Stimulated activated CD8-positive, alpha-beta memory T cell treated with anti-CD3 and anti-CD28 coated beads, Interleukin-15, amount 100 ng/mL, for 1 hour (primary cell): ENCODE data around the gene MMP23B.
A peak's percentile ranks its signal among the peaks of the same experiment; 100 is the strongest.

ENCODE experiments used
- DNase-seq: peaks from one replicate; pipeline ENCODE4 v3.0.0-alpha.2; 2020; ENCODE audit warnings: low read depth

The MMP23B gene

DNA sequence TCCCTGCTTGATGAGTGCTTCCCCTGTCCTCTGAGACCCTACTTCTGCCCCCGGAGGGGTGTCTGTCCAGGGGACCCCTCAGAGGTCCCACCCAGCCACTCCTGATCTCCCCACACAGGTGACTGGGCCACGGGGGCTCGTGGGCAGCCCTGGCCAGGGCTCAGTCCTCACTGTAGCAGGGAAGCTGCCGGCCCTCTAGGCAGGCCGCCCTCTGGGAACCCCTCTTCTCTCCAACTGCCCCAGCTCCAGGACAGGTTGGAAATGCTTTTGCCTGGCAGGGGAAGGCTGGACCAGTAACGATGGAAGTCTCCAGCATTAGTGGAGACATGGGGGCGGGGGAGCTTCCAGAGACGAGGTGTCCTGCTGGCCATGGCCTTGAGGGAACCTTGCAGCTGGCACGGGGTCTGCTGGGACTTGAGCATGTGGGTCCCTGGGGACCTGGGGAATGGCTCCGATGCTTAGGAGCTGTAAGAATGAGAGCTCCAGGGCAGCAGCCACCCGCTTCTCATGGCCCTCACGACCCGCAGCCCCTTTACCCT, 28.9 kb upstream of the MMP23B start:
- DNase-seq, result no peak

DNA sequence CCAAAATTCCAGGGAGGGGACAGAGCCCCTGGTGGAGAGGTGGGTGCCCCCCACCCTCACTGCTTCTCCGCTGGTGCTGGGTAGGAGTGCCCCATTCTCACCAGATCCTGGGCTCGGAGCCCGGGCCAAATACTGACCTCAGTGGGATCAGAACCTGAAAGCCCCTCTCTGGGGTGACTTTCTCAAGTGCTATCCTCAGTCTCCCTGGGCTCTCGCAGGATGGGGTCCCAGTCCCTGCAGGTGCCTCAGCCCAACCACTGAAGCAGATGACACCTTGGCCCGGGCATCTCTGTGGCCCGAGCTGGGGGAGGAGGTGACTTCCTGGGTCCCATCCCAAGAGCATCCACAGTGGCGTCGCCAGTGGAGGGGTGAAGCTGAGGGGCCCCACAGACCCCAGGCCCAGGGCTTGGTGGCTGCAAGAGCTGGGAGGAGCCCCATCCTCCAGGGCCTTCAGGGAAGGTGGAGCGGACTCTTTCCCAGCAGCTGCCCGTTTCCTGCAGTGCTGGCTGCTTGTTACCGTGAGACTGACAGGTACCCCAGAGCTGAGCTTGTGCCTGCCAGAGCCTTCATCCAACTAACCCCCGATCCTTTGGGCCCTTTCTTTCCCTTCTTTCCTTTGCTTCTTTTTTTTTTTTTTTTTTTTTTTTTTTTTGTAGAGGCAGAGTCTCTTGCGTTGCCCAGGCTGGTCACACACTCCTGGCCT, 28.2 kb upstream of the MMP23B start:
- no peak for DNase-seq

DNA sequence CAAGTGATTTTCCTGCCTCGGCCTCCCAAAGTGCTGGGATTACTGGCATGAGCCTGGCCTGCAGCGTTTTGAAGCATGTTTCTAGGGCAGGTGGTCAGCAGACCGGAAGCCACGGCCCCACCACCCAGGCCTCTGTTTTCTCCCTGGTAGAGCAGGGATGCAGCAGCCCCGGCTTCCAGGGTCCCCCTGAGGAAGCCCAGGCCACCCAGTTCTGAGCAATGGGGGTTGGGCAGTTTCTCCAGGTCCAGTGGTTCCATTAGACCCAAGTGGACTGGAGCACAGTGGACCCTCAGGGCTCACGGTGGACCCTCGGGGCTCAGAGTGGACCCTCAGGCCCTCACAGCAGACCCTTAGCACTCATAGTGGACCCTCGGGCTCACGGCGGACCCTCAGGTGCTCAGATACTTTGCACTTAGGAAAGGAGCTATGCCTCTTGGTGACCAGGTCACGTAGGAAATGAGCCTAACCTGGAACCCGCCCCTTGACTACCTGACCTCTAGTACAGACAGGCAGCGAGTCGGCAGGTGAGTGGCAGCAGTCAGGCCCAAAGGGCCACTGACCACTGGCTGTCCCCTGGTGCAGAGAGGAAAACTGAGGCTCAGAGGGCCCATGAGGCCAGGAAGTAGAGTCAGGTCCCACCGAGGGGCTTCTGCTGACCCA, 27.5 kb upstream of the MMP23B start:
- no peak for DNase-seq

DNA sequence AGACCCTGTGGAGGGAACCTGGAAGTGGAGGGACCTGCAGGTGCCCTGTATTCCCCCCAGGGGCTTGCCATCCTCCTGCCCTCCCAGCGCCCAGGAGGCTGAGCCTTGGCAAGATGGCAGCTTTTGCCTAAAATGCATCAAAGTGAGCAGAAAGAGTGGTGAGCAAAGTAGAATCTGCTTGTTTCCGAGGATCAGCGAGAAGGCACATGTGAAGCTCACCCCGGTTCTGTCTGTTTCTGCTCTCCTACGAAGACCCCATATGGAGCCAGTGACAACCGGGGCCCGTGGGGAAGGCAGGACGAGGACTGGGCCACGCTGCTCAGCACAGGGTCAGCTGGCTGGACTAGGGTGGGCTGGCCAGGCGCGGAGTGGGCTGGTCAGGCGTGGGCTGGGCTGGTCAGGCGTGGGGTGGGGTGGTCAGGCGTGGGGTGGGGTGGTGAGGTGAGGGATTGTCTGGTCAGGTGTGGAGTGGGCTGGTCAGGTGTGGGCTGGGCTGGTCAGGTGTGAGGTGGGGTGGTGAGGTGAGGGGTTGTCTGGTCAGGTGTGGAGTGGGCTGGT, 26.9 kb upstream of the MMP23B start:
- DNase-seq, result no peak

DNA sequence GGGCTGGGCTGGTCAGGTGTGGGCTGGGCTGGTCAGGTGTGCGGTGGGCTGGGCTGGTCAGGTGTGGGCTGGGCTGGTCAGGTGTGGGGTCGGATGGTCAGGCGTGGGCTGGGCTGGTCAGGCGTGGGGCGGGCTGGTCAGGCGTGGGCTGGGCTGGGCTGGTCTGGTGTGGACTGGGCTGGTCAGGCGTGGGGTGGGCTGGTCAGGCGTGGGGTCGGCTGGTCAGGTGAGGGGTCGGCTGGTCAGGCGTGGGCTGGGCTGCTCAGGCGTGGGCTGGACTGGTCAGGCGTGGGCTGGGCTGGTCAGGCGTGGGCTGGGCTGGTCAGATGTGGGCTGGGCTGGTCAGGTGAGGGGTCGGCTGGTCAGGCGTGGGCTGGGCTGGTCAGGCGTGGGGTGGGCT, 26.2 kb upstream of the MMP23B start:
- DNase-seq, result no peak

GRCh38 chr1:1606232-1606631, 25.7 kb upstream of the MMP23B start:
- DNase-seq, result no peak

DNA sequence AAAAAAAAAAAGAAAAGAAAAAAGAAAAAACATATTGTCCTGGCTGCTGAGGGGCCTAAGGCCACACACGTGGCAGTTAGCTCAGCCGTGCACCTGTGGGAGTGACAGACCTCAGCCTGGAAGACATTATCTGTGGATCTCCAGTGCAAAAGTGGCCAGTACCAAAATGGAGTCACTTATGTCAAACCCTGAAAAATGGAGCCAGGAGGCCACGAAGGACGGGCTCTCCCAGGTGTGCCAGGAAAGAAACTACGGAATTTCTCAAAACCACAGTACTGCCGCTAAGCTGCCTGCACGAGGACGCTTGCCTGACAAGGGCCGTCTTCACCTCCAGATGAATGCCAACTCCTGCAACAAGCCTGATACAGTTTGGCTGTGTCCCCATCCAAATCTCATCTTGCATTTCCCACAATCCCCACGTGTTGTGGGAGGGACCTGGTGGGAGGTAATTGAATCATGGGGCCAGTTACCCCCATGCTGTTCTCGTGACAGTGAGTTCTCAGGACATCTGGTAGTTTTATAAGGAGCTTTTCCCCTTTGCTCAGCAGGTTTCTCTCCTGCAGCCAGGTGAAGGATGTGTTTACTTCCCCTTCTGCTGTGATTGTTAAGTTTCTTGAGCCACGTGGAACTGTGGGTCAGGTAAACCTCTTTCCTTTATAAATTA, 22.0 kb upstream of the MMP23B start:
- DNase-seq, result no peak

DNA sequence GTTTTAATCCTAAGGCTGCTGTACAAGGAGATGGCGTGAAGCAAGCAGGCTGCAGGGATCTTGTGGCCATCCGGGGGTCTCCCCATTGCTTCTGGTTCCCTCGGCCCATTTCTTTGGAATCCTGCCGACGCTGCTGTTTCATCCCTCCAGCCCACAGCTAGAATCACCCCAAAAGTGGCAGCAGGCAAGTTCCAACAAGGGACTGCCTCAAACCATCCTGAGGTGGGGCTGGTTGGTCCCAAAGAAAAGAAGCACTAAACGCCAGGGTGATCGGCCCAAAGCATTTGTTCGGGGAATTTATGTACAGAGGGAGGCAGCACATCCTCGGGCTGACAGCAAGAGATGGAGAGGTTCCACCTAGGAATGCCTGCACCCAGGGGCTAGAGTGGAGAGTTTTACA, 21.2 kb upstream of the MMP23B start:
- DNase-seq, result no peak

DNA sequence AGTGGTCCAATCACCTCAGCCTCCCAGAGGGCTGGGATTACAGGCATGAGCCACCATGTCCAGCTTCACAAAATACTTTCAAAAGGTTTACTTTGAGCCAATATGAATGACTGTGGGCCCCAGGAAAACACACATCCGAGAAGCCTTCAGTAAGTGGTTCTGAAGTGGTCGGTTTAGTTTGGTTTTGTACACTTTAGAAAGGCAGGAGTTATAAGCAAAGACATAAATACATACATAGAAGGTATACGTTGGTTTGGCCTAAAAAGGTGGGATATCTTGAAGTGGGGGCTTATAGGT, 19.9 kb upstream of the MMP23B start:
- no peak for DNase-seq

DNA sequence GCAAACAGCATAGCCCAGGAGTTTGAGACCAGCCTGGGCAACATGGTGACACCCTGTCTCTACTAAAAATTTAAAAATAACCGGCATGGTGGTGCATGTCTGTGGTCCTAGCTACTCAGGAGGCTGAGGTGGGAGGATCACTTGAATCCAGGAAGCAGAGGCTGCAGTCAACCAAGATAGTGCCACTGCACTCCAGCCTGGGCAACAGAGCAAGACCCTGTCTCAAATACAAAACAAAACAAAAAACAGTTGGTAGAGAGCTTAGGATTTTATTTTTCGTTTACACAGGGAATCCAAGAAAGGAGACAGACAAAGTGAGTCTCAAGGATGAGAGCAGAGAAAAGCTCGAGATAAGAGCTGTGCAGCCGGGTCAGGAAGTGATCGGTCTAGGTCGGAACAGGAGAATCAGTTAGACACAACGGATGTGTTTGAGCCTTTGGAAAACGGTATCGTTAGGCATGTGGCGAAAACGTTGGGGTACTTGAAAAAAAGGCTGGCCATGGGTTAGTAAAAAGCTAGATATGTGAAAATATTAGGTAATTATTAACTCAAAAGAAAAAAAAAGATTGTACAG, 18.4 kb upstream of the MMP23B start:
- DNase-seq, result no peak

DNA sequence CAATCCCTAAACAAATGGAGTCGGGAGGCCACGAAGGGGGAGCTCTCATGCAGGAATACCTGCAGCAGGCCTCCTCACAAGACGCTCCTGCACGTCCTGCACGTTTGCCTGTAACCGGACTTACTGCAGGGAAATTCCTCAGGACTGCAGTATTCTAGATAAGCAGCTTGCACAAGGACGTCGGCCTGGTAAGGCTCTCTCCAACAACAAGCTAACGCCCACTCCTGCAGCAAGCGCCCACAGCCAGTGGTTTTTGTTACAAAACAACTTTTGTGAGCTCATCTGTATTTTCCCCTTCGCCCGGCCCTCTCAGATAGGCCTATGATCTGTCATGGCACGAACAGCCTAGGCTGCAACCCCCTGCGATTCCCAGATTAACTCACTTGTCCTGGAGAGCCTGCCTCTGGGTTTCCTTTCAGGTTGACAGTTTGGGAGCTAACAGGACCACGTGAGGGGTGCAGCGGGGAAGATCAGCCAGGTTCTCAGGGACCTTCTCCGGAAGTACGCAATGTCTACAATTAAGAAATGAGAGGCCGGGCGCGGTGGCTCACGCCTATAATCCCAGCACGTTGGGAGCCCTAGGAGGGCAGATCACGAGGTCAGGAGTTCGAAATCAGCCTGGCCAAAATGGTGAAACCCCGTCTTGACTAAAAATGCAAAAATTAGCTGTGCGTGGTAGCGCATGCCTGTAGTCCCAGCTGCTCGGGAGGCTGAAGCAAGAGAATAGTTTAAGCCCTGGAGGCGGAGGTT, 17.6 kb upstream of the MMP23B start:
- no peak for DNase-seq

- DNase-seq, result no peak
Observed at GRCh38 chr1:1614954-1615255, 17.1 kb upstream of the MMP23B start.

DNA sequence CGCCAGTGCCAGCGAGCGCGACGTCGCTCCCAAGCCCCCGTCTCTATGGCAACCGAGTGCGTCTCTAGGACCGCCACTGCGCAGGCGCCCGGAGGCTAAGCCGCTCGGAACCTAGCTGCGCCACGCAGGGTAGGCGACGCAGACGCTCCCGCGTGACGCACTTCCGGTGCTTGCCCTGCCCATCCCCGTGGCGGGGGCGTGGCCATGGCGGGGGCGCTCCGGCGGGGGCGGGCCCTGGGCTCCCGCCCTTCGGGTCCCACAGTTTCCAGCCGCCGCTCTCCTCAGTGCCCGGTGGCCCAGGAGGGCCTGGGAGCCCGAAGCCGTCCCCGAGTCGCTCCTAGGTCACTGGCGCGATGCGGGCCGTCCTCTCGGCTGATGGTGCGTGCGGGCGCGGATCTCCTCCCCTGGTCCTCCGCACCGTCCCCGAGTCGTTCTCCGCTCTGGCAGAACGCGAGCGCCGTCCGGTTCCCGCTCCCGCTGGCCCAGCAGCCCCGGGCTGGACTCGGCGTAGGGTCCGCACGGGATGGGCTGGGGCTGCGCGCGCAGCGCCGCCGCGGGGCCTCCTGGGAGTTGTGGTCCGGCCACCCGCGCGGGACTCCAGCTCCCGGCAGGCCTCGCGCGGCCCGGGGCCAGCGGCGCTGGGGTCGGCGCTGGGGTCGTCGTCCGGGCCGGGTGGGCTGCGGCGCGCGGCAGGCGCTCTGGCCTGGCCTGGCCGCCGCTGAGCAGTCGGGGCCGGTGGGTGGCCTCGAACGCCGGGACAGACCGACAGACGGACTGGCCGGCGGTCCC, 16.5 kb upstream of the MMP23B start, which contains the start of gene MIB2:
Gene MIB2 (plus strand): TSS at position 245 of the 789 bp plus-strand sequence. CDS start 7,953 bp downstream, outside the sequence.
- DNase-seq, result peak; percentile 90

- DNase-seq, result no peak
Observed at GRCh38 chr1:1616045-1616790, 15.8 kb upstream of the MMP23B start.

DNA sequence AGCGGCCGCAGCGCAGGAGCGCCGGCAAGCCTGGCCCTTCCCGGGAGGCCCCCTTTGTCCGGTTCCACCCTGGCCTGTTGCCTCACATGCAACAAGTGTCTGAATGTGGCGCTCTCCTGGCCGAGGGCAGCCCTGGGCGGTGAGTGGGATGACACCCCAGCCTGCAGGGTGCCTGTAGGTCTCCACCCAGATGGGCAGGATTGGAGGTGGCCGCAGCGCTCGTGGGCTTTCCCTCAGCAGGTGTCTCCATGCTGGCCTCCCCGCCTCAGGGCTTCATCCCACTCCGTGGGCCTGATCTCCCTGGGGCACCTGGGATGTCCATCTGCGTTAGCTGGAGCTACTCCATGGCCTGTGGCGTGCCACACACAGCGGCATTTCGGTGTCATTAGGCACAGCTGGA, 15.1 kb upstream of the MMP23B start:
- DNase-seq, result no peak

GRCh38 chr1:1617516-1617915, 14.5 kb upstream of the MMP23B start:
- no peak for DNase-seq

DNA sequence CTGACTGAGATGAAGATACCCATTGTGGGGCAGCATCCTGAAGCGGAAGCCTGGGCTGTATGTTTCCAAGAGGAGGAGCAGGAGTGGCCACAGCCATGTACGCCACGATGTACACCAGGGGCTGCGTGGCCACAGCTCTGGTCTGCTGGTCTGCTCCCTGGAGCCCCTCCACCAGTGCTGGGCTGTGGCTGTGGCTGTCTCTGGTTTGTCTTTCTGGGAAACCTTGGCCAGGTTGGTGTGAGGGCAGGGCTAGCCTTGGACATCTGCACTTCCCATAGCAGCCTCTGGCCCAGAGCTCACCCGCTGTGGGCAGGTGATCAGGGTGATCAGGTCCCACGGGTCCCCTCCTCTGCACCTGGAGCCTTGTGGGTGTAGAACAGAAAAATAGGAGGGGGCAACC, 14.0 kb upstream of the MMP23B start:
- no peak for DNase-seq

GRCh38 chr1:1618396-1619068, 13.4 kb upstream of the MMP23B start:
- DNase-seq, result no peak

GRCh38 chr1:1619917-1620361, 12.0 kb upstream of the MMP23B start:
- DNase-seq, result no peak
